CD4-positive, alpha-beta T cell treated with Interferon alpha-2 for 1 hour (primary cell): ENCODE measurements around the gene STK32B.
"Not testable (repeated sequence)": the region's sequence is repeated elsewhere in the genome, so short reads cannot be mapped to it uniquely, and the experiment has no call there.

ENCODE experiments used
- DNase-seq, 2 donors: peaks; one replicate each; pipeline ENCODE4 v3.0.0-alpha.2; 2020 to 2022

STK32B gene

GRCh38 chr4:5409972-5410618, 358.8 kb downstream of the STK32B start:
- no peak for DNase-seq

- DNase-seq = no peak
These were observed 361.0 kb downstream of the STK32B start for GRCh38 chr4:5412296-5412695.

- no peak for DNase-seq
These were observed 361.5 kb downstream of the STK32B start for GRCh38 chr4:5412751-5413150.

GRCh38 chr4:5416637-5417036, 365.4 kb downstream of the STK32B start:
- DNase-seq = no peak

- no peak for DNase-seq
These were observed 369.0 kb downstream of the STK32B start for GRCh38 chr4:5420266-5420665.

GRCh38 chr4:5421416-5421815, 370.1 kb downstream of the STK32B start:
- no peak for DNase-seq

- no peak for DNase-seq
These were observed 370.9 kb downstream of the STK32B start for GRCh38 chr4:5422195-5422594.

GRCh38 chr4:5423670-5424069, 372.4 kb downstream of the STK32B start:
- DNase-seq = no peak

- DNase-seq = no peak
These were observed 372.9 kb downstream of the STK32B start for GRCh38 chr4:5424211-5424610.

GRCh38 chr4:5424901-5425300, 373.6 kb downstream of the STK32B start:
- no peak for DNase-seq

- DNase-seq = no peak
These were observed 378.5 kb downstream of the STK32B start for GRCh38 chr4:5429747-5430146.

GRCh38 chr4:5433196-5433595, 381.9 kb downstream of the STK32B start:
- DNase-seq = no peak

- DNase-seq = no peak
These were observed 383.9 kb downstream of the STK32B start for GRCh38 chr4:5435201-5435600.

- DNase-seq = no peak
These were observed 384.5 kb downstream of the STK32B start for GRCh38 chr4:5435823-5436222.

GRCh38 chr4:5443976-5444802, 392.9 kb downstream of the STK32B start:
- DNase-seq = not testable (repeated sequence)

GRCh38 chr4:5444918-5445517, 393.7 kb downstream of the STK32B start:
- DNase-seq = no peak

GRCh38 chr4:5446595-5447226, 395.4 kb downstream of the STK32B start:
- DNase-seq = no peak

GRCh38 chr4:5447755-5448154, 396.5 kb downstream of the STK32B start:
- DNase-seq = no peak

- DNase-seq = no peak
These were observed 396.9 kb downstream of the STK32B start for GRCh38 chr4:5448221-5448620.

GRCh38 chr4:5451243-5451642, 400.0 kb downstream of the STK32B start:
- no peak for DNase-seq

- no peak for DNase-seq
These were observed 400.9 kb downstream of the STK32B start for GRCh38 chr4:5452156-5452555.

GRCh38 chr4:5455003-5455585, 403.8 kb downstream of the STK32B start:
- no peak for DNase-seq

GRCh38 chr4:5456296-5456845, 405.1 kb downstream of the STK32B start:
- no peak for DNase-seq
